HCT116 (cell line): ENCODE results near the gene GRK5. TPM values are rescaled to one million over a fixed set of nuclear protein-coding genes. Genes with fewer than 3 reads are reported as not detected.

Experiments used
- ATAC-seq: fragments of 200-7000 bp; cut with Tn5 transposase; 2 replicates; pipeline ENCODE4 v1.9.1; 2020; ENCODE audit warnings: mild to moderate bottlenecking, moderate library complexity
- BruUV-seq: library from RNA; stranded (reverse); fragments of 400-500 nt; replicated peaks from 2 replicates; lab custom pipeline; 2021; lab: Mats Ljungman, UMichigan
- CTCF ChIA-PET: fragments of 300-600 bp; sonication (Branson Sonifier 250); formaldehyde crosslinking; loops from one replicate; lab custom pipeline; 2021; ENCODE audit warnings: antibody characterized with exemption; lab: Charles Lee
- POLR2A ChIA-PET: fragments of 300-600, 350-600 bp; sonication (Branson Sonifier 250); formaldehyde crosslinking; loops from one replicate; lab custom pipeline; 2021; ENCODE audit warnings: antibody characterized with exemption; lab: Charles Lee
- RAD21 ChIA-PET, 2 experiments: fragments of 300-600 bp; sonication (Branson Sonifier 250); formaldehyde crosslinking; loops; one replicate each; lab custom pipeline; 2023; ENCODE audit warnings: low total read pairs in 2 of 2; ENCODE audit not compliant: uncharacterized antibody in 2 of 2, unreplicated experiment in 2 of 2, low non-redundant PET in 1 of 2; lab: Charles Lee
- DNase-seq: peaks from one replicate; pipeline ENCODE4 v3.0.0-alpha.2; 2010; ENCODE audit warnings: low read depth, low spot score
- H2AFZ ChIP-seq: fragments of 200-600 bp; shearing (Covaris generic), sonication (generic); 2 replicates; pipeline ENCODE4 v1.6.1; 2017; ENCODE audit warnings: low read depth, mixed run types, mixed read lengths, antibody characterized with exemption, low read length; ENCODE audit not compliant: poor library complexity, severe bottlenecking
- H3K27ac ChIP-seq: 2 replicates; pipeline ENCODE4 v1.5.1; 2012; ENCODE audit warnings: low read depth, low read length
- H3K27me3 ChIP-seq: fragments of 200-600 bp; sonication (generic); 2 replicates; pipeline ENCODE4 v1.6.1; 2016; ENCODE audit warnings: mixed run types, low read length, mixed read lengths; ENCODE audit not compliant: insufficient read depth
- H3K36me3 ChIP-seq, 2 experiments: fragments of 200-500 bp in 1 of 2; fragments of 200-600 bp in 1 of 2; sonication (Bioruptor generic) in 1 of 2; sonication (generic) in 1 of 2; 2 replicates each; pipeline versions ENCODE4 v1.5.1 to v1.6.1; 2014 to 2016; ENCODE audit warnings: low read length in 2 of 2, inconsistent platforms in 1 of 2, mixed read lengths in 1 of 2, mixed run types in 1 of 2; ENCODE audit not compliant: insufficient read depth in 2 of 2, control insufficient read depth in 1 of 2
- H3K4me1 ChIP-seq, 2 experiments: fragments of 200-600 bp in 1 of 2; sonication (generic) in 1 of 2; 2 replicates each; pipeline versions ENCODE4 v1.5.1 to v1.6.1; 2012 to 2017; ENCODE audit warnings: low read length in 2 of 2, inconsistent platforms in 1 of 2, mild to moderate bottlenecking in 1 of 2, mixed read lengths in 1 of 2, mixed run types in 1 of 2, moderate library complexity in 1 of 2; ENCODE audit not compliant: insufficient read depth in 2 of 2, control insufficient read depth in 1 of 2
- H3K4me2 ChIP-seq: fragments of 200-600 bp; sonication (generic); 2 replicates; pipeline ENCODE4 v1.6.1; 2017; ENCODE audit warnings: mixed run types, low read length, mixed read lengths
- H3K4me3 ChIP-seq, 2 experiments: fragments of 200-600 bp in 1 of 2; sonication (generic) in 1 of 2; replicated peaks in 1 of 2; 2 replicates each; pipeline ENCODE4 v1.5.1; 2011 to 2016; ENCODE audit warnings: low read length in 2 of 2, control low read depth in 1 of 2, low read depth in 1 of 2, mild to moderate bottlenecking in 1 of 2, mixed read lengths in 1 of 2, mixed run types in 1 of 2
- H3K79me2 ChIP-seq: fragments of 200-600 bp; sonication (generic); 2 replicates; pipeline ENCODE4 v1.6.1; 2017; ENCODE audit warnings: mild to moderate bottlenecking, mixed run types, low read length, moderate library complexity, mixed read lengths; ENCODE audit not compliant: insufficient read depth
- H3K9ac ChIP-seq: fragments of 200-600 bp; sonication (generic); 2 replicates; pipeline ENCODE4 v1.6.1; 2016; ENCODE audit warnings: low read length, mixed read lengths
- H3K9me2 ChIP-seq: fragments of 200-600 bp; sonication (generic), shearing (Covaris generic); 2 replicates; pipeline ENCODE4 v1.6.1; 2017; ENCODE audit warnings: mixed run types, mild to moderate bottlenecking, moderate library complexity; ENCODE audit not compliant: insufficient read depth
- H3K9me3 ChIP-seq, 2 experiments: fragments of 200-500 bp in 1 of 2; fragments of 200-600 bp in 1 of 2; sonication (Bioruptor generic) in 1 of 2; sonication (generic) in 1 of 2; 2 replicates each; pipeline ENCODE4 v1.6.1; 2014 to 2017; ENCODE audit warnings: low read length in 2 of 2, mixed read lengths in 2 of 2, inconsistent platforms in 1 of 2, low read depth in 1 of 2, mild to moderate bottlenecking in 1 of 2, mixed run types in 1 of 2, moderate library complexity in 1 of 2; ENCODE audit not compliant: control insufficient read depth in 1 of 2, insufficient read depth in 1 of 2
- H4K20me1 ChIP-seq: fragments of 200-600 bp; sonication (generic), shearing (Covaris generic); 2 replicates; pipeline ENCODE4 v1.6.1; 2017; ENCODE audit warnings: mixed run types, mild to moderate bottlenecking, moderate library complexity; ENCODE audit not compliant: insufficient read depth
- CEBPB ChIP-seq: IDR thresholded peaks from 2 replicates; pipeline ENCODE4 v1.6.1; 2012; ENCODE audit warnings: low read depth
- ELF1 ChIP-seq: IDR thresholded peaks from 2 replicates; pipeline ENCODE4 v1.6.1; 2012; ENCODE audit warnings: low read depth, borderline replicate concordance
- EZH2phosphoT487 ChIP-seq: fragments of 200-600 bp; IDR thresholded peaks from 2 replicates; pipeline ENCODE4 v1.6.1; 2018; ENCODE audit warnings: antibody characterized with exemption, borderline replicate concordance
- JUND ChIP-seq: IDR thresholded peaks from 2 replicates; pipeline ENCODE4 v1.6.1; 2012
- POLR2AphosphoS5 ChIP-seq: IDR thresholded peaks from 2 replicates; pipeline ENCODE4 v1.6.1; 2011; ENCODE audit warnings: mild to moderate bottlenecking, low read depth, low read length, moderate library complexity
- RAD21 ChIP-seq: IDR thresholded peaks from 2 replicates; pipeline ENCODE4 v1.6.1; 2012; ENCODE audit warnings: low read depth, mild to moderate bottlenecking
- SIN3A ChIP-seq: IDR thresholded peaks from 2 replicates; pipeline ENCODE4 v1.6.1; 2012; ENCODE audit warnings: low read depth
- TCF7L2 ChIP-seq: IDR thresholded peaks from 2 replicates; pipeline ENCODE4 v1.7.0; 2011; ENCODE audit warnings: borderline replicate concordance, inconsistent platforms; ENCODE audit not compliant: insufficient read depth, insufficient read length; ENCODE audit errors: extremely low read depth
- intact Hi-C: fragments of 100-400 bp; cut with micrococcal nuclease; formaldehyde crosslinking; loops from 2 replicates; pipeline ENCODE4 v1.10.0; 2022
- total RNA-seq: library from RNA; stranded (reverse); gene quantifications from one replicate; pipeline ENCODE4 v1.2.1, GENCODE V29; 2021; ENCODE audit not compliant: unreplicated experiment
- TF ChIP-seq, protein P1 (sequence below): IDR thresholded peaks from 2 replicates; pipeline ENCODE4 v1.6.1; 2012
- TF ChIP-seq, protein P2 (sequence below): IDR thresholded peaks from 2 replicates; pipeline ENCODE4 v1.6.1; 2012
- TF ChIP-seq, protein P3 (sequence below): IDR thresholded peaks from 2 replicates; pipeline ENCODE4 v1.6.1; 2012; ENCODE audit warnings: low read depth
- TF ChIP-seq, protein P4 (sequence below): IDR thresholded peaks from 2 replicates; pipeline ENCODE4 v1.6.1; 2011; ENCODE audit warnings: mild to moderate bottlenecking, low read length, moderate library complexity; ENCODE audit not compliant: insufficient replicate concordance; ENCODE audit errors: extremely low read depth

GRK5 gene
- total RNA-seq, 1 experiment from 2014 or later: 7.3 TPM

DNA sequence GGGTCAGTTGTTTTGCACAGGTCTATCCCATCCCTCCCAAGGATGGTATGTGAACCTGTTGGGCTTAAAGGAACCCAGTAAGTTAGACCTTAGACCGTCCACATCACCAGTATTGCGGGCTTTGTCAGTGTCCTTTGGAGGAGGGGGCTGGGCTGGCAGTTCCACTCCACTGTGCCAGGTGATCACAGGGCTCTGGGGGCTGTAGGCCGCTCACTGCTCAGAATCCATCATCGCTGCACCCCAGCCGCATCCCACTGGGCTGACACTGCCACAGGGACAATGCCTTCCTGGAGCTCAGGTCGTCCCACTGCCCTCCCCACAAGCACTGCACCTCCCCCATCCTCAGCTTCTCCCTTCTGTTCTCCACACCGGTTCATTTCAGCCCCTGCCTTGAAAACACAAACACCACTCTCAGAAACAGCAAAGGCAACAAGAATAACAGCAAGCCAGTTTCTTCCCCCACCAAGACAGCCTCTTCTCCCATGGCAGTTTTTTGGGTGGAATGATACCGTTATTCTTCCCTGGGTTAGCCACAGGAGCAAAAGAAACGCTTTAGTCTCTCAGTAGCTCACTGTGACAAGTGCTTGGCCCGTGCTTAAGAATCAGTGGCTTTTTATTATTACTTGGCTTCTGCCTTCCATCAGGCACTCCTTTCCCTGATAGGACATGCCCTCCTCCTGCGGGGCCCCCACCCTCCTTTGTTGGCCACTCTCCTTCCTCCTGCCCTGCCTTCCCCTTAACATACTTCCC is 111.2 kb downstream of the GRK5 start (continued):
- TF ChIP-seq, protein P1, sequence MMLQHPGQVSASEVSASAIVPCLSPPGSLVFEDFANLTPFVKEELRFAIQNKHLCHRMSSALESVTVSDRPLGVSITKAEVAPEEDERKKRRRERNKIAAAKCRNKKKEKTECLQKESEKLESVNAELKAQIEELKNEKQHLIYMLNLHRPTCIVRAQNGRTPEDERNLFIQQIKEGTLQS: no peak
- no peak for TF ChIP-seq EZH2phosphoT487
- TF ChIP-seq SIN3A: no peak
- TF ChIP-seq TCF7L2: no peak

DNA sequence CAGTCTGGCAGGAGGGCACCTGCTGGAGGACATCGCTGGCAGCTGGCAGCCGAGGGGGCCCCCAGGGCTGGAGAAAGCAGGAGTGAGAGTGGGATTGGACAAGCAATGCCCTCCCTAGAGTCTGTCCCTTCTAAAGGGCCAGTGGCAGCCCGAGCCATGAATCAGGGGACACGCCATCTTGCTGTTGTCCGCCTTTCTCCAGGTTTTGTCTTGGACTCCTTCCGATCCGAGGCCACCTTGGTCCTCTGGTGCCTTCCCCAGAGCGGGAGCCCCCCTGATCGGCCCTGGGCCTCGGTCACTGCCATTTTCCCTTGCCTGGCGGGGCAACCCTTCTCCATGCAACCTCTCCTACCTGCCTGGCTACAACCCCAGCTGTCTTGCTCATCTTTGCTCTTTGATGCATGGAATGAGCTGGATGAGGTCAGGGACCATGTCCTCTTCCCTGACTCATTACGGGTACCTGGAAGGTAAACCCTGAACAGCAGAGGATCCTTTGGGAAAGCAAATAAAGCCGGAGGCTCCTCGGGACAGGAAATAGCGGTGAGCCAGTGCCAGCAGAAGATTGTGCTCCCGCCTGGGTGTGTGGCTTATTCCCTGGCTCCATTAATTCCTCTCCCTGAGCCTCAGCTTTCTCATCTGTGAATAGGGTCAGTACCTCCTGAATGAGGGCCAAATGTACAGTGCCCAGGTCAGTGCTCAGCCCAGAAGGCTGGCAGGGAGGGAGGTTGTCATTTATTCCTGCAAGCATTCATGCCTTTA is 112.0 kb downstream of the GRK5 start:
- intact Hi-C loops: loop anchor here (5.0 kb wide), 2 partner anchors 67 to 112 kb away; partner anchors contain the start of gene GRK5
- H3K36me3 ChIP-seq: no peaks in the 10 kb centered on the region
- RAD21 ChIA-PET: no interaction called here

More for the DNA sequence above, 112.0 kb downstream of the GRK5 start:
- Histone ChIP-seq H4K20me1 (no peaks in the 10 kb centered on the region), H3K4me3 (no peak overlapping the region), H3K27ac (no peak overlapping the region), H2AFZ (no peak overlapping the region), H3K27me3 (no peaks in the 10 kb centered on the region), H3K79me2 (no peaks in the 10 kb centered on the region), H3K9me3 (no peaks in the 10 kb centered on the region), H3K4me1 (peaks cover 53 to 62% of the 10 kb centered on the region in 2 experiments), H3K9me2 (no peaks in the 10 kb centered on the region), H3K9ac (no peak overlapping the region), H3K4me2 (peak overlapping the region; percentile 82)
- BruUV-seq: no TSS peak
- no peak for DNase-seq
- ChIA-PET CTCF (interaction anchor here (2.1 kb wide), 1 partner anchor 13 kb away, joined by 6 read pairs; no protein-coding TSS in a partner anchor), POLR2A (no interaction called here)
- no peak for ATAC-seq
- TF ChIP-seq ELF1 (no peak), SIN3A (no peak), JUND (no peak), POLR2AphosphoS5 (no peak), RAD21 (no peak), CEBPB (no peak)
- TF ChIP-seq, protein P2, sequence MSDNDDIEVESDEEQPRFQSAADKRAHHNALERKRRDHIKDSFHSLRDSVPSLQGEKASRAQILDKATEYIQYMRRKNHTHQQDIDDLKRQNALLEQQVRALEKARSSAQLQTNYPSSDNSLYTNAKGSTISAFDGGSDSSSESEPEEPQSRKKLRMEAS: no peak
- TF ChIP-seq, protein P3, sequence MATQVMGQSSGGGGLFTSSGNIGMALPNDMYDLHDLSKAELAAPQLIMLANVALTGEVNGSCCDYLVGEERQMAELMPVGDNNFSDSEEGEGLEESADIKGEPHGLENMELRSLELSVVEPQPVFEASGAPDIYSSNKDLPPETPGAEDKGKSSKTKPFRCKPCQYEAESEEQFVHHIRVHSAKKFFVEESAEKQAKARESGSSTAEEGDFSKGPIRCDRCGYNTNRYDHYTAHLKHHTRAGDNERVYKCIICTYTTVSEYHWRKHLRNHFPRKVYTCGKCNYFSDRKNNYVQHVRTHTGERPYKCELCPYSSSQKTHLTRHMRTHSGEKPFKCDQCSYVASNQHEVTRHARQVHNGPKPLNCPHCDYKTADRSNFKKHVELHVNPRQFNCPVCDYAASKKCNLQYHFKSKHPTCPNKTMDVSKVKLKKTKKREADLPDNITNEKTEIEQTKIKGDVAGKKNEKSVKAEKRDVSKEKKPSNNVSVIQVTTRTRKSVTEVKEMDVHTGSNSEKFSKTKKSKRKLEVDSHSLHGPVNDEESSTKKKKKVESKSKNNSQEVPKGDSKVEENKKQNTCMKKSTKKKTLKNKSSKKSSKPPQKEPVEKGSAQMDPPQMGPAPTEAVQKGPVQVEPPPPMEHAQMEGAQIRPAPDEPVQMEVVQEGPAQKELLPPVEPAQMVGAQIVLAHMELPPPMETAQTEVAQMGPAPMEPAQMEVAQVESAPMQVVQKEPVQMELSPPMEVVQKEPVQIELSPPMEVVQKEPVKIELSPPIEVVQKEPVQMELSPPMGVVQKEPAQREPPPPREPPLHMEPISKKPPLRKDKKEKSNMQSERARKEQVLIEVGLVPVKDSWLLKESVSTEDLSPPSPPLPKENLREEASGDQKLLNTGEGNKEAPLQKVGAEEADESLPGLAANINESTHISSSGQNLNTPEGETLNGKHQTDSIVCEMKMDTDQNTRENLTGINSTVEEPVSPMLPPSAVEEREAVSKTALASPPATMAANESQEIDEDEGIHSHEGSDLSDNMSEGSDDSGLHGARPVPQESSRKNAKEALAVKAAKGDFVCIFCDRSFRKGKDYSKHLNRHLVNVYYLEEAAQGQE: no peak
- TF ChIP-seq, protein P4, sequence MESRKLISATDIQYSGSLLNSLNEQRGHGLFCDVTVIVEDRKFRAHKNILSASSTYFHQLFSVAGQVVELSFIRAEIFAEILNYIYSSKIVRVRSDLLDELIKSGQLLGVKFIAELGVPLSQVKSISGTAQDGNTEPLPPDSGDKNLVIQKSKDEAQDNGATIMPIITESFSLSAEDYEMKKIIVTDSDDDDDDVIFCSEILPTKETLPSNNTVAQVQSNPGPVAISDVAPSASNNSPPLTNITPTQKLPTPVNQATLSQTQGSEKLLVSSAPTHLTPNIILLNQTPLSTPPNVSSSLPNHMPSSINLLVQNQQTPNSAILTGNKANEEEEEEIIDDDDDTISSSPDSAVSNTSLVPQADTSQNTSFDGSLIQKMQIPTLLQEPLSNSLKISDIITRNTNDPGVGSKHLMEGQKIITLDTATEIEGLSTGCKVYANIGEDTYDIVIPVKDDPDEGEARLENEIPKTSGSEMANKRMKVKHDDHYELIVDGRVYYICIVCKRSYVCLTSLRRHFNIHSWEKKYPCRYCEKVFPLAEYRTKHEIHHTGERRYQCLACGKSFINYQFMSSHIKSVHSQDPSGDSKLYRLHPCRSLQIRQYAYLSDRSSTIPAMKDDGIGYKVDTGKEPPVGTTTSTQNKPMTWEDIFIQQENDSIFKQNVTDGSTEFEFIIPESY: no peak
- TF ChIP-seq, protein P1: no peak
